Activated B cell treated with CpG ODN at 0.5 μM for 24 hours (primary cell): ENCODE data around the gene ERCC1. TPM values are rescaled to one million over a fixed set of nuclear protein-coding genes. Genes with fewer than 3 reads are reported as not detected.

Source experiments
- ATAC-seq: fragments of 200-7000 bp; cut with Tn5 transposase; one replicate; pipeline ENCODE4 v1.10.0; 2021; ENCODE audit warnings: low read depth, mild to moderate bottlenecking, moderate library complexity
- CTCF ChIA-PET: fragments of 350-600 bp; sonication (Branson Sonifier 250); formaldehyde crosslinking; loops from one replicate; lab custom pipeline; 2021; ENCODE audit warnings: antibody characterized with exemption; lab: Charles Lee
- POLR2A ChIA-PET: fragments of 350-600 bp; sonication (Branson Sonifier 250); formaldehyde crosslinking; loops from one replicate; lab custom pipeline; 2021; ENCODE audit warnings: antibody characterized with exemption; lab: Charles Lee
- DNase-seq: peaks from one replicate; pipeline ENCODE4 v3.0.0; 2022
- H3K27ac Mint-ChIP-seq: one replicate; pipeline ENCODE4 v1.8.0; 2020; ENCODE audit warnings: mixed read lengths
- H3K27me3 Mint-ChIP-seq: one replicate; pipeline ENCODE4 v1.8.0; 2021; ENCODE audit warnings: mixed read lengths
- H3K36me3 Mint-ChIP-seq: one replicate; pipeline ENCODE4 v1.8.0; 2021; ENCODE audit warnings: low read depth, mixed read lengths
- H3K4me1 Mint-ChIP-seq: one replicate; pipeline ENCODE4 v1.8.0; 2021; ENCODE audit warnings: mixed read lengths
- H3K4me3 Mint-ChIP-seq: one replicate; pipeline ENCODE4 v1.8.0; 2020; ENCODE audit warnings: mild to moderate bottlenecking, mixed read lengths
- H3K9me3 Mint-ChIP-seq: one replicate; pipeline ENCODE4 v1.8.0; 2020; ENCODE audit warnings: mixed read lengths
- CTCF ChIP-seq: fragments of 200-600 bp; IDR thresholded peaks from one replicate; pipeline ENCODE4 v1.8.0; 2022; ENCODE audit warnings: antibody characterized with exemption, mild to moderate bottlenecking
- intact Hi-C: fragments of 100-400 bp; cut with micrococcal nuclease; formaldehyde crosslinking; loops from one replicate; pipeline ENCODE4 v1.15.1; 2024
- total RNA-seq: library from RNA; stranded (reverse); gene quantifications from 2 replicates; pipeline ENCODE4 v1.2.3, GENCODE V29; 2022

Gene ERCC1
- total RNA-seq, 1 donor from 2014 or later, result 69.2 TPM

- no peak for TF ChIP-seq CTCF
- Mint-ChIP-seq H3K27me3 (no peaks in the 10 kb centered on the region), H3K4me1 (peaks cover 61% of the 10 kb centered on the region), H3K36me3 (peaks cover 47% of the 10 kb centered on the region), H3K27ac (peak overlapping the region; percentile 69), H3K4me3 (peak overlapping the region; percentile 11), H3K9me3 (no peaks in the 10 kb centered on the region)
- ChIA-PET POLR2A (interaction anchor here (0.9 to 1.1 kb wide), 2 partner anchors 18 to 49 kb away, joined by 3 to 8 read pairs; no protein-coding TSS in a partner anchor), CTCF (interaction anchor here (1.2 to 1.4 kb wide), 2 partner anchors 58 to 64 kb away, joined by 3 to 5 read pairs; no protein-coding TSS in a partner anchor)
- intact Hi-C loops, result loop anchor here (10.0 kb wide), 2 partner anchors 264 to 354 kb away; no protein-coding TSS in a partner anchor
- ATAC-seq, result no peak
- no peak for DNase-seq
These were observed 2.8 kb downstream of the ERCC1 start for GRCh38 chr19:45420871-45421270.

GRCh38 chr19:45420356-45420755, 3.4 kb downstream of the ERCC1 start:
- Mint-ChIP-seq H3K36me3 (peaks cover 52% of the 10 kb centered on the region), H3K9me3 (no peaks in the 10 kb centered on the region), H3K27me3 (no peaks in the 10 kb centered on the region), H3K27ac (no peak overlapping the region), H3K4me1 (peaks cover 61% of the 10 kb centered on the region), H3K4me3 (peak overlapping the region; percentile 11)
- ATAC-seq, result no peak
- intact Hi-C loops, result loop anchor here (10.0 kb wide), 2 partner anchors 264 to 354 kb away; no protein-coding TSS in a partner anchor
- POLR2A ChIA-PET, result interaction anchor here (0.9 kb wide), 1 partner anchor 18 kb away, joined by 3 read pairs; no protein-coding TSS in a partner anchor
- TF ChIP-seq CTCF, result no peak
- DNase-seq, result no peak
- CTCF ChIA-PET, result interaction anchor here (1.4 to 1.7 kb wide), 2 partner anchors 18 to 58 kb away, joined by 3 to 5 read pairs; no protein-coding TSS in a partner anchor

- intact Hi-C loops, result loop anchor here (1.0 to 10.0 kb wide), 3 partner anchors 14 to 355 kb away; partner anchors contain the start of gene POLR1G
- no peak for DNase-seq
These were observed 3.8 kb downstream of the ERCC1 start for GRCh38 chr19:45419895-45420294.

GRCh38 chr19:45419396-45419795, 4.3 kb downstream of the ERCC1 start:
- CTCF ChIA-PET, result interaction anchor here (0.6 to 1.7 kb wide), 3 partner anchors 17 to 64 kb away, joined by 3 to 7 read pairs (median 5); no protein-coding TSS in a partner anchor
- intact Hi-C loops, result loop anchor here (1.0 kb wide), 1 partner anchor 13 kb away; the partner anchor contains the start of gene POLR1G
- peaks cover 57% of the 10 kb centered on the region for H3K36me3 Mint-ChIP-seq
- no peaks in the 10 kb centered on the region for H3K9me3 Mint-ChIP-seq
- H3K4me3 Mint-ChIP-seq, result peak overlapping the region; percentile 66
- peak overlapping the region; percentile 82 for H3K27ac Mint-ChIP-seq
- no peak for TF ChIP-seq CTCF
- ATAC-seq (peak; percentile 74), DNase-seq (peak; percentile 56)
- H3K27me3 Mint-ChIP-seq, result no peaks in the 10 kb centered on the region
- peaks cover 58% of the 10 kb centered on the region for H3K4me1 Mint-ChIP-seq
- POLR2A ChIA-PET, result interaction anchor here (1.0 to 1.6 kb wide), 2 partner anchors 12 to 17 kb away, joined by 3 to 5 read pairs; no protein-coding TSS in a partner anchor

More at GRCh38 chr19:45419895-45420294, 3.8 kb downstream of the ERCC1 start:
- Mint-ChIP-seq H3K4me3 (peak overlapping the region; percentile 66), H3K36me3 (peaks cover 52% of the 10 kb centered on the region), H3K27ac (peak overlapping the region; percentile 82), H3K4me1 (peaks cover 61% of the 10 kb centered on the region), H3K27me3 (no peaks in the 10 kb centered on the region), H3K9me3 (no peaks in the 10 kb centered on the region)
- ChIA-PET CTCF (interaction anchor here (0.6 to 1.7 kb wide), 4 partner anchors 17 to 64 kb away, joined by 3 to 7 read pairs (median 4); no protein-coding TSS in a partner anchor), POLR2A (interaction anchor here (0.9 to 1.0 kb wide), 2 partner anchors 12 to 17 kb away, joined by 3 read pairs; no protein-coding TSS in a partner anchor)
- no peak for ATAC-seq
- TF ChIP-seq CTCF, result no peak

GRCh38 chr19:45418802-45419201, 4.9 kb downstream of the ERCC1 start:
- Mint-ChIP-seq H3K9me3 (no peaks in the 10 kb centered on the region), H3K27me3 (no peaks in the 10 kb centered on the region), H3K27ac (peak overlapping the region; percentile 82), H3K36me3 (peaks cover 63% of the 10 kb centered on the region), H3K4me1 (peaks cover 52% of the 10 kb centered on the region), H3K4me3 (no peak overlapping the region)
- ChIA-PET CTCF (interaction anchor here (1.7 kb wide), 2 partner anchors 16 to 21 kb away, joined by 5 to 7 read pairs; no protein-coding TSS in a partner anchor), POLR2A (interaction anchor here (1.0 to 1.6 kb wide), 2 partner anchors 11 to 16 kb away, joined by 3 to 5 read pairs; no protein-coding TSS in a partner anchor)
- intact Hi-C loops, result loop anchor here (1.0 kb wide), 1 partner anchor 13 kb away; the partner anchor contains the start of gene POLR1G
- no peak for TF ChIP-seq CTCF
- DNase-seq, result no peak
- ATAC-seq, result no peak
